ENCODE results near the gene HES3. TPM values are rescaled to one million over a fixed set of nuclear protein-coding genes. Genes with fewer than 3 reads are reported as not detected.

HES3 gene
- total RNA-seq, 1 experiment from 2014 or later, result not detected

DNA sequence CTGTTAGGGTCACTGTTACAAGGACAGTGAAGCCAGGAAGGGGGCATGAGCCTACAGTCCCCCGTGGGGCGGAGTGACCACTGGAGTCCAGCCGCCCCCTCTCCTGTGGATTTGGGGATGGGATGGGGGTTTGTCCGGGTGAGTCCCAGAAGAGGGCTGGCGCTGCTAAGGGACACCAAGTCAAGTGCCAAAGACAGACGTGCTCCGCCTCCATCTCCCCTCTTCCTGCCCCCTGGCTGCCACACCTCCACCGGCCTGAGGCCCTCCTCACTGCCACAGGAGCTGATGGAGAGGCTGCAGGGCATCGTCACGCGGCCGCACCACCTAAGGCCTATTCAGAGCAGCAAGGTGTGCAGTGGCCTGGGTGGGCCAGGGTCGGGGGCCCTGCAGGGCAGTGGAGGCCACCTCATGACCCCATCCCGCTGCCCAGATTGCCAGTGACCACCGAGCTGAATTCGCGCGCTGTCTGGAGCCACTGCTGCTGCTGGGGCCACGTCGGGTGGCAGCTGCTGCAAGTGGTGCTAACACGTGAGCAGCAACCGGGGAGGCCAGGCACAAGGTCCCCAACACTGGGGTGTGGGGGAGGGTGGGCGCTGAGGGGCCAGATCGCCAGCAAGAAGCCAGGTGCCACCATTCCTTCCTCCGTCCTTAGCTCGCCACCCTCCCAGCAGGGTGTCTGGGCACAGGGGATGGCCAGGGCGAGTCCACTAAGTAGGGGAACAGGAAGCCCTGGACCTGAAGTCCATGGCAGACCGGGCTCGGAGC, 33.2 kb upstream of the HES3 start:
- ChIA-PET POLR2A (ENCODE audit: low non-redundant PET) (no interaction called here), CTCF (interaction anchor here (0.6 kb wide), 1 partner anchor 227 kb away, joined by 8 read pairs; no protein-coding TSS in a partner anchor)
- intact Hi-C loops (cut with micrococcal nuclease; ENCODE audit: unreplicated experiment), result no loop called here
- DNase-seq (ENCODE audit: low spot score), result no peak
- no peak overlapping the region for H3K27ac ChIP-seq (ENCODE audit: low read depth, low read length, poor library complexity, severe bottlenecking)
- H3K9me3 ChIP-seq (ENCODE audit: low read depth, low read length, poor library complexity, severe bottlenecking), result no peaks in the 10 kb centered on the region
- H3K27me3 ChIP-seq (replicated peaks; ENCODE audit: insufficient read depth, low read depth, low read length, poor library complexity), result no peaks in the 10 kb centered on the region
- H3K36me3 ChIP-seq (ENCODE audit: insufficient read depth, low read length, poor library complexity, severe bottlenecking), result no peaks in the 10 kb centered on the region
- peaks cover 19% of the 10 kb centered on the region for H3K4me1 ChIP-seq (ENCODE audit: insufficient read depth, low read length, poor library complexity, severe bottlenecking)
- no TSS peak for BruUV-seq (replicated peaks)
- no peak overlapping the region for H3K4me3 ChIP-seq (ENCODE audit: low read depth, low read length, poor library complexity, severe bottlenecking)
- TF ChIP-seq, protein P1, sequence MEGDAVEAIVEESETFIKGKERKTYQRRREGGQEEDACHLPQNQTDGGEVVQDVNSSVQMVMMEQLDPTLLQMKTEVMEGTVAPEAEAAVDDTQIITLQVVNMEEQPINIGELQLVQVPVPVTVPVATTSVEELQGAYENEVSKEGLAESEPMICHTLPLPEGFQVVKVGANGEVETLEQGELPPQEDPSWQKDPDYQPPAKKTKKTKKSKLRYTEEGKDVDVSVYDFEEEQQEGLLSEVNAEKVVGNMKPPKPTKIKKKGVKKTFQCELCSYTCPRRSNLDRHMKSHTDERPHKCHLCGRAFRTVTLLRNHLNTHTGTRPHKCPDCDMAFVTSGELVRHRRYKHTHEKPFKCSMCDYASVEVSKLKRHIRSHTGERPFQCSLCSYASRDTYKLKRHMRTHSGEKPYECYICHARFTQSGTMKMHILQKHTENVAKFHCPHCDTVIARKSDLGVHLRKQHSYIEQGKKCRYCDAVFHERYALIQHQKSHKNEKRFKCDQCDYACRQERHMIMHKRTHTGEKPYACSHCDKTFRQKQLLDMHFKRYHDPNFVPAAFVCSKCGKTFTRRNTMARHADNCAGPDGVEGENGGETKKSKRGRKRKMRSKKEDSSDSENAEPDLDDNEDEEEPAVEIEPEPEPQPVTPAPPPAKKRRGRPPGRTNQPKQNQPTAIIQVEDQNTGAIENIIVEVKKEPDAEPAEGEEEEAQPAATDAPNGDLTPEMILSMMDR (conservative IDR thresholded peaks at IDR 0.05; ENCODE audit: low read depth, low read length), result no peak
- no peak for TF ChIP-seq EZH2 (IDR thresholded peaks at IDR 0.05; ENCODE audit: borderline replicate concordance, low read depth, low read length, poor library complexity, severe bottlenecking)

DNA sequence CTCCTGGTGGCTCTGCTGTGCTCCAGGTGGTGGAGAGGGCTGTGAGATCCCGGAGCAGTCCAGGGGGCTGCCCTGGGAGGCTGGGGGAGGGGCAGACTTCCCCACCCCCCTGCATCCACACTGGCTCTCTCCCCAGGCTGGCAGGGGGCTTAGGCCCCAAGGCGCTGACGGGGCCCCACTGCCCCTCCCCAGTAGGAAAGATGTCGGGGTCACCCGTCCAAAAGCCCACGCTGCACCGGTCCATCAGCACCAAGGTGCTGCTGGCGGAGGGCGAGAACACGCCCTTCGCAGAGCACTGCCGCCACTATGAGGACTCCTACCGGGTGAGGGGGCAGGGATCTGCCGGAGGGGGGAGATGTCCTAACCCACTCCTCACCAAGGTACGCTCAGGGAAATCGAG, 32.2 kb upstream of the HES3 start:
- Histone ChIP-seq H3K4me1 (ENCODE audit: insufficient read depth, low read length, poor library complexity, severe bottlenecking) (peaks cover 14% of the 10 kb centered on the region), H3K9me3 (ENCODE audit: low read depth, low read length, poor library complexity, severe bottlenecking) (no peaks in the 10 kb centered on the region), H3K4me3 (ENCODE audit: low read depth, low read length, poor library complexity, severe bottlenecking) (no peak overlapping the region), H3K36me3 (ENCODE audit: insufficient read depth, low read length, poor library complexity, severe bottlenecking) (no peaks in the 10 kb centered on the region), H3K27me3 (replicated peaks; ENCODE audit: insufficient read depth, low read depth, low read length, poor library complexity) (no peaks in the 10 kb centered on the region), H3K27ac (ENCODE audit: low read depth, low read length, poor library complexity, severe bottlenecking) (no peak overlapping the region)
- DNase-seq (ENCODE audit: low spot score), result no peak
- POLR2A ChIA-PET (ENCODE audit: low non-redundant PET), result no interaction called here
- BruUV-seq (replicated peaks), result no TSS peak
- intact Hi-C loops (cut with micrococcal nuclease; ENCODE audit: unreplicated experiment), result no loop called here
- CTCF ChIA-PET, result no interaction called here
- no peak for TF ChIP-seq EZH2 (IDR thresholded peaks at IDR 0.05; ENCODE audit: borderline replicate concordance, low read depth, low read length, poor library complexity, severe bottlenecking)
- TF ChIP-seq, protein P1 (conservative IDR thresholded peaks at IDR 0.05; ENCODE audit: low read depth, low read length), result no peak

DNA sequence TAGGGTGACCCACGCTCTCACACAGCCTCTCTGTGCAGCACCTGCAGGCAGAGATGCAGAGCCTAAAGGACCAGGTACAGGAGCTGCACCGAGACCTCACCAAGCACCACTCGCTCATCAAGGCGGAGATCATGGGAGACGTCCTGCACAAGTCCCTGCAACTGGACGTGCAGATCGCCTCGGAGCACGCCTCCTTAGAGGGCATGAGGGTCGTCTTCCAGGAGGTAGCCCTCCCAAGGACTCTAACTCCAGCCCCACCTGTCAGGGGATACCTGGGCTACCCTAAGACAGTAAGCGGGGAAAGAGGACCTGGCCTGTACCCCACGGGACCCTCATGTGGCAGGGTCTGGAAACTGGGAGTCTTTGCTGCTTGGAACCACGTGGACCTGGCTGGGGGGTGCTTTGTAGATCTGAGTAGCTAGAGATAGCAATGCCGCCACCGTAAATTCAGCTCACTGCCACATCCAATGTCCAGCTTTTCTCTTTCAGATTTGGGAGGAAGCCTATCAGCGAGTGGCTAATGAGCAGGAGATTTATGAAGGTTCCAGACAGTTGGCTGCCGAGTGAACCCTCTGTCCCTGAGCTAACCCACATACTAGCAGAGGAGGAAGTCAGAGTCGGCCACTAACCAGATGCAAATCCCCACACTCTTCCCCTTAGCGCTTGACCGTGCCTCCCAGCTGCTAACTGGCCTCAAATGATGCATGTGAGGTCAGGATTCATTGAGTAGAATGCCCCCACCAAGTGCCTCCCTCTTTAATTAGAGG, 31.6 kb upstream of the HES3 start:
- no peaks in the 10 kb centered on the region for H3K36me3 ChIP-seq (ENCODE audit: insufficient read depth, low read length, poor library complexity, severe bottlenecking)
- DNase-seq (ENCODE audit: low spot score), result no peak
- H3K27me3 ChIP-seq (replicated peaks; ENCODE audit: insufficient read depth, low read depth, low read length, poor library complexity), result no peaks in the 10 kb centered on the region
- POLR2A ChIA-PET (ENCODE audit: low non-redundant PET), result interaction anchor here (0.6 kb wide), 1 partner anchor 22 kb away, joined by 4 read pairs; no protein-coding TSS in a partner anchor
- H3K9me3 ChIP-seq (ENCODE audit: low read depth, low read length, poor library complexity, severe bottlenecking), result no peaks in the 10 kb centered on the region
- H3K27ac ChIP-seq (ENCODE audit: low read depth, low read length, poor library complexity, severe bottlenecking), result no peak overlapping the region
- CTCF ChIA-PET, result no interaction called here
- peaks cover 14% of the 10 kb centered on the region for H3K4me1 ChIP-seq (ENCODE audit: insufficient read depth, low read length, poor library complexity, severe bottlenecking)
- TF ChIP-seq, protein P1 (conservative IDR thresholded peaks at IDR 0.05; ENCODE audit: low read depth, low read length), result no peak
- TF ChIP-seq EZH2 (IDR thresholded peaks at IDR 0.05; ENCODE audit: borderline replicate concordance, low read depth, low read length, poor library complexity, severe bottlenecking), result no peak
- no peak overlapping the region for H3K4me3 ChIP-seq (ENCODE audit: low read depth, low read length, poor library complexity, severe bottlenecking)
- no TSS peak for BruUV-seq (replicated peaks)
- intact Hi-C loops (cut with micrococcal nuclease; ENCODE audit: unreplicated experiment), result no loop called here
